Stimulated activated CD8-positive, alpha-beta memory T cell treated with anti-CD3 and anti-CD28 coated beads, Interleukin-15, amount 100 ng/mL, for 48 hours (primary cell): ENCODE data around the gene CAST.
"Not testable (repeated sequence)": the region's sequence is repeated elsewhere in the genome, so short reads cannot be mapped to it uniquely, and the experiment has no call there.

Source experiments
- DNase-seq, 2 donors: peaks; one replicate each; pipeline ENCODE4 v3.0.0-alpha.2; 2020; ENCODE audit warnings: low read depth in 2 of 2

The CAST gene, protein sequence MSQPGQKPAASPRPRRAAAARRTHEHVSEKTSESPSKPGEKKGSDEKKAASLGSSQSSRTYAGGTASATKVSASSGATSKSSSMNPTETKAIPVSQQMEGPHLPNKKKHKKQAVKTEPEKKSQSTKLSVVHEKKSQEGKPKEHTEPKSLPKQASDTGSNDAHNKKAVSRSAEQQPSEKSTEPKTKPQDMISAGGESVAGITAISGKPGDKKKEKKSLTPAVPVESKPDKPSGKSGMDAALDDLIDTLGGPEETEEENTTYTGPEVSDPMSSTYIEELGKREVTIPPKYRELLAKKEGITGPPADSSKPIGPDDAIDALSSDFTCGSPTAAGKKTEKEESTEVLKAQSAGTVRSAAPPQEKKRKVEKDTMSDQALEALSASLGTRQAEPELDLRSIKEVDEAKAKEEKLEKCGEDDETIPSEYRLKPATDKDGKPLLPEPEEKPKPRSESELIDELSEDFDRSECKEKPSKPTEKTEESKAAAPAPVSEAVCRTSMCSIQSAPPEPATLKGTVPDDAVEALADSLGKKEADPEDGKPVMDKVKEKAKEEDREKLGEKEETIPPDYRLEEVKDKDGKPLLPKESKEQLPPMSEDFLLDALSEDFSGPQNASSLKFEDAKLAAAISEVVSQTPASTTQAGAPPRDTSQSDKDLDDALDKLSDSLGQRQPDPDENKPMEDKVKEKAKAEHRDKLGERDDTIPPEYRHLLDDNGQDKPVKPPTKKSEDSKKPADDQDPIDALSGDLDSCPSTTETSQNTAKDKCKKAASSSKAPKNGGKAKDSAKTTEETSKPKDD

DNA sequence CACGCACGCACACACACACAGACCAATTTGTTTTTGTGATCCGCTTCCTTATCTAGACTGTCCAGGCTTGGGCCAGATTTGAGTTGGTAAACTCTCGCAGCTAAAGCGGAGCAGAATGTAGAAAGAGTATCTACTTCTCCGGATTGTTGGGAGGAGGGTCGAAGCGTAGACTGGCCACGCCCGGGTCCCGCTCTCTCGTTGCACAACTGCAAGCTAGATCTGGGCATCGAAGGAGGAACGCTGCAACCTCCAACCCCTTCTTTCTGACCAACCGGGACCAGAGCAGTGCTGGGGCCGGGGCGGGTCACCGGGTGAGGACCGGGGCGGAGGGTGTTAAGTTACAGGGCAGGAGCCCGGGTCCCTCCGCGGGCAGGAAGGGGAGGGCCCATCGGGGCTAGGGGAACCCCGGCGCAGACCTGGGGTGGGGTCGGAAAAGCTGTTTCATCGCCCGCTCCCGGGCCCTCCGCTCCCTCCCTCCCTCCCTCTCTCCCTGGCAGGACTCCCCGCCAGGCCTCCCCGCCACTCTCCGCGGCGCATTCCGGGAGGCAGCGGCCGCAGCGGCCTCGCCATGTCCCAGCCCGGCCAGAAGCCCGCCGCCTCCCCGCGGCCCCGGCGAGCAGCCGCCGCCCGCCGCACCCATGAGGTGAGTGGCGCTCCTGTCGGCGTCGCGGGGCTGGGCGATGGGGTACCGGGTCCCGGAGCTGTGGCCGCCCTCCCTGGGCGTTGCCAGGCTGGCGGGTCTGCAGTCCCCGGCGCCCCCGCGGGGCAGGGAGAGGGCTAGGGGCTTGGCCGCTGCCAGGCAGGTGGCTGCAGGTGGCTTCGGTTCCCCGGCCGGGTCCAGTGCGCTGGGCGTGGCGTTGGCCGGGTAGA is at the start of gene CAST:
Gene CAST, plus strand, starts transcription at position 522 of the 870 bp plus-strand sequence. Its CDS starts 47 bp downstream, at position 569.
- peak; percentile 74 to 75 for DNase-seq

DNA sequence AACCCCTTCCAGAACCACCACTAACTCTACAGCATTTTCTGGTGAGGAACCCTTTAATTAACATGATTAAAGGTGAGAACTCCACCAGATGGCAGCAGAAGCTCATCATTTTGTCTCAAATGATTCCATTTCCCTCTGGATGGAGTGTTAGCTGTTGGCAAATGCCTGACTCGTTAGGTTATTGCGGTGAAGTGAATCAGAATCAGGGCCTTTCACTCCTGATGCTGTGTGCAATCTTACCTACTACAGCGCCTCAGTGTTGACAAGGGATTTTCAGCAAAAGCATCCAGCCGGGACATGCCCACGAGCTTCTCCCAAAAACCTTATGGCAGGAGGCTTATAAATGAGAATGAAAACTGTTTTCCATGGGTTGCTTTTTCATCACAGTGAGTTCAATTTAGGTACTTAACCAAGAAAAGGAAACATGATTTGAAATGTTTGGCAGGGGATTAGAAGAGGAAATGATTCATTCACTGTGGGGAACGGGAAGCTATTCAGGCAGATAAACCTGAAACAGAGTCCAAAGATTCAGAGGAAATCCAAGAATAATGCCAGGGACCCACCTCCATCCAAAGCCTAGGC is 48.0 kb upstream of the CAST start:
- DNase-seq, result no peak

DNA sequence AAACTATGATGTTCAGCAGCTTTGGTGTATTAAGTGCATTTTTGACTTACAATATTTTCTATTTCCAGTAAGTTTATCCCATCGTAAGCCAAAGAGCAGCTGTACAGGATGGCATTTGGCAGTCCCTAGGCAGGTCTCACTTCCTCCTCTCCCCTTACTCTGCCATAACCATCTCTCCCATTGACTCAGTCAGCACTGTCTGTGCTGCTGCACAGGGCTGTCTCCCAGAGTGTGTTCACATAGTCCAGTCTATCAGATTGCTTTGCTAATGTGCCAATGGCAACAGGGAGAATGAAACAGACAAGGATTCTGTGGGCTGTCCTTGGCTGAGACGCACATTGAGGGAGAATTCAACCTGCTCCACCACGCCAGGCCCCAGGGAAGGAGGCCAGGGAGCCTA is 47.0 kb upstream of the CAST start:
- DNase-seq, result no peak

DNA sequence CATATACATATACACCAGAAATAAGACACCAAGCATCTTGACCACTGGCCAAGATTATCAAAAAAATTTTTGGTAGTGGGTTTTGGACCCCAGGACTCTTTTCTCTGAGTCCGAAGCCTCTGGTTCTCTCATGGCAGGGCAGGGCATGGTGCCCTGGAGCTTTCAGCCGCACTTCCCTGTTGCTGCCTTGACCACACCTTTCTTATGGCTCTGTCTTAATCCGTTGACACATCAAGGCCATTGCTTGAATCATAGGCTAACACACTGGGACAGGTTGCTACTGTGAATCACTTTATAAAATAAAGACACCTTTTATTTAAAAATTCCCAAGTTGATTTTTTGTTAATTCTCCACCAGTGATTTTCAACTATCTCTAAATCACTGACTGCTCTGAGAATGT is 45.4 kb upstream of the CAST start:
- DNase-seq, result no peak

DNA sequence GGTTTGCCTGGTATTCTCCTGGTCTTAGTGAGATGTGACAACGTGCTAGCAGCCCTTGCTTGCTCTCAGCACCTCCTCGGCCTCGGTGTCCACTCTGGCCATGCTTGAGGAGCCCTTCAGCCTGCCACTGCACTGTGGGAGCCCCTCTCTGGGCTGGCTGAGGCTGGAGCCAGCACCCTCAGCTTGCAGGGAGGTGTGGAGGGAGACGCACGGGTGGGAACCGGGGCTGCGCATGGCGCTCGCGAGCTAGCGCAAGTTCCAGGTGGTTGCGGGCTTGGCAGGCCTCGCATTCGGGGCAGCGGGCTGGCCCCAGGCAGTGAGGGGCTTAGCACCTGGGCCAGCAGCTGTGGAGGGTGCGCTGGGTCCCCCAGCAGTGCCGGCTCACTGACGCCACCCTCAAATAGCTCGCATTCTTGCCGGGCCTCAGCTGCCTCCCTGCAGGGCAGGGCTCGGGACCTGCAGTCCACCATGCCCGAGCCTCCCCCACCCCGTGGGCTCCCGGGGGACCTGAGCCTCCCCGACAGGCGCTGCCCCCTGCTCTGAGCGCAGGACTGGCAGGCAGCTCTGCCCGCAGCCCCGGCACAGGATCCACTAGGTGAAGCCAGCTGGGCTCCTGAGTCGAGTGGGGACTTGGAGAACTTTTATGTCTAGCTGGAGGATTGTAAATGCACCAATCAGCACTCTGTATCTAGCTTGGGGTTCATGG is 43.7 kb upstream of the CAST start:
- not testable (repeated sequence) for DNase-seq

DNA sequence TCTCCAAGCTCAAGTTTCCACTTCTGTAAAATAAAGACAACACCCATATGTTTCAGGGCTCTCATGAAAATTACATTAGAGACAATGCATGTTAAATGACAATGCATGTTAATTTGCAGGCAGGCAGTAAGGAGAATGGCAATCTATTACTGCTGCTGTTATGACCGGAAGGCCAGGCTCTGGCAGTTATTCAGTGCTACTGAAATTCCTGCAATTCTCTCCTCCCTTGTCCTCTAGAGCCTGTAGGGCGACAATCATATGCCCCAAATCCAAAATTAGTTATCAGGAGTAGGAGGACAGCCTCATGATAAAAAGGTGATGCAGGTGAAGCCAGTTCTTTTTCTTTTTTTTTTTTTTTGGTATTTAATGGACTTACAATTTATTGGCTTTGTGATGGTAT is 42.2 kb upstream of the CAST start:
- DNase-seq, result no peak

DNA sequence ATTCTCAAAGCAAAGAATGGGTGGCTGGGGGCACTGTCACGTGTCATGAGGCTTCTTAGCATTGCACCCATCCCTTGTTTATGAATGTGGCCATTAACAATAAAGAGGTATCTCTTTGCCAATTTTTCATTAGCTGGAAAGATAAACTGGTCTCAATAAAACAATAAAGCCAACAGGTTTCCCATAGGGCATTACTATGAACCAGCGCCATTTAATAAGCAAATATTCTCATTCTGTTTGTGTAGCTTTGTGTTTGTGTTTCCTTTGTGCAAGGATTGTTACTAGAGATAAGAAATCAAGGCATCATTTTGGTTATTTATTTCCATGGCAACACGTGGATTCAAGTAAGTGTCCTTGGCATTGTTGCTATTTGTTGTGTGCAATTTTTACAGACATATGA is 37.6 kb upstream of the CAST start:
- DNase-seq, result no peak

DNA sequence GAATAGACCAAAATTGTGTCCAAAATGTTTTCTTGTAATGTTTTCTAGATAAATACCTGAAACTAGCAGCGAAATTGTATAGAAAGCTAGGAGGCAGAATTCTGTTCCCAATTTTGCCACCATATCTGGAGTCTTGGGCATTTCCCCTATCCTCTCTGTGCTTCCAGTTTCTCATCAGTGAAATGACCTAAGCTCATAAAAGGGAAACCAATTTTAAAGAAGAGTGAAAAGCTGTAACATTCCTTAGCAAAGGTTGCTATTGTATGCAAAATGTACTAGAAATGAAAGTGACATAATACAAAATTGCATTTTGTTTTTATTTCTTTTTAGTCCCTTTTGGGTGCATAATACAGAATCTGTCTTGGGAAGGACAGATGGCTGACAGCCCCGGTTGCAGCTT is 36.8 kb upstream of the CAST start:
- DNase-seq, result no peak

DNA sequence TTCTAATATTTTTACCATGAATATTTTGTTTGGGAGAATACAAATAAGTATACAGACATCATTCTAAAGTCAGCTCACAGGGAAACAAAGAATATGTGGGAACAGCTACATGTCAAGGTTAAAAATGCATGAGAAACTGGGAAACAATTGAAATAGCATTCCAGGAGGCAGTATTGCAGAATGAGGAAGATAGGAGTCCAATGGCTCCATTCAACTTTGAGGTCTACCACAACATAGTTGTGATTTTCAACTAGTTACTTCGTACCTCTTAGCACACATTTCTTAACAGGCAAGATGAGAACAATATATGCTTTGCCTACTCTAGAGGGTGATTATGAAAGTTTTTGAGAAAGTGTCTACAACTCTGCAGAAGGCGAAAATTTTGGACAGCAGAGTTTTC is 35.2 kb upstream of the CAST start:
- DNase-seq, result no peak

DNA sequence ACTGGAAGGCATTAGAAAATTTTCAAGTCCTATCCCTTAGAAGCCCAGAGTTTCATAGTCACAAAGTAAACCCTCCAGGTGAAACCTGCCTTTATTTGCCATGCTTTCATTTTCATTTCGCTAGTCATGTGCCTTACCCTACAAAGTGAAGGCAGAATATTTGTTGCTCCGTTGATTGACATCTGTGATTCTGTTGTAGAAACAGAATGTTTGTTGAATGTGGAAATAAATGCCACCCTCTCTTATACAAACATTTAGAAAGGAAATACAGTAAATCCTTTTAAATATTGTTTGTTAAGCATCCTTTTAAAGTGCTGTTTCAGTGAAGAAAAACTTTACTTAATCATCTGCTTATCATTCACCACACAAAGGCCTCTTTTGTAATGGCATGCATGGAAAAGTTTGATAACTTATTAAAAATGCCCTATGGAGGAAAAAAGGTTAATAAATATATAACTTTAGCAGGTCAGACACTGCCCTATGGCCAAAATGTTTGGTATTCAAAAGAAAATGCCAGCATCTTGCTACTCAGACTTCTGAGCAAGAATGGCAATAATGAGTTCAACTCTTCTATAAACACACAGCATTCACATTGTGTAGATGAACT is 34.3 kb upstream of the CAST start:
- no peak for DNase-seq

DNA sequence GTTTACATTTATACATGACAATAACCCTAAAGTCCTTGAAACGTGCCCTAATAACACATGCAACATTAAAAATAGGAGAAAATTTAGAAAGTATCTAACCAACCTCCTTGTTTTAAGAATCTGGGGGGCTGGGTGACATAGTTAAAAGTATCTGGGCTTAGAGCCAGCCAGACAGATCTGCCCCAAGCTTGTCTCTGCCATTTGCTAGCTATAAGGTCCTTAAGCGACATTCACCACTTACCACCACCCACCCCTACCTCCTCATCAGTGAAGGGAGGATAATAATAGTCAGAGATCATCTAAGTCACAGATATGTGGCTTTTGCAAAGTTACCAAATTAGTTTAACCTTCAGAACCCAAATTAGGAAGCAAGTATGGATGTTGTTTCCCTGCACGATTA is 33.8 kb upstream of the CAST start:
- no peak for DNase-seq

DNA sequence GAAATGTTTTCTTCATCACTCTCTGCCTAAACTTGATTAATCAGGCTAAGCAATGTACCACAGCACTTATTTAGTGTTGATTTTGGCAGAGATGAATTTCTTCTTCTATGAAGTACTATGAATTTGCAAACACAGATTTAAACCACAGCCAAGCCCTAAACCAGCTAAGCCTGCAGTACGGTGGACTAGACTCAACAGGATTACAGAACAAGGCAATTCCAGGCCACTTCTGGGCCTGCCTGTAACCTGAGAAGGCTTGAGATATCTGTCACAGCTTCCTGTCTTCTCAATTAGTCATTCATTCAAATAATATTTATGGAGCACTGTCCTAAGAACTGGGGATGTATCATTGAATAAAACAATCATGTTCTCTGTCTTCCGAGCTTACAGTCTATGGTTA is 32.4 kb upstream of the CAST start:
- no peak for DNase-seq

DNA sequence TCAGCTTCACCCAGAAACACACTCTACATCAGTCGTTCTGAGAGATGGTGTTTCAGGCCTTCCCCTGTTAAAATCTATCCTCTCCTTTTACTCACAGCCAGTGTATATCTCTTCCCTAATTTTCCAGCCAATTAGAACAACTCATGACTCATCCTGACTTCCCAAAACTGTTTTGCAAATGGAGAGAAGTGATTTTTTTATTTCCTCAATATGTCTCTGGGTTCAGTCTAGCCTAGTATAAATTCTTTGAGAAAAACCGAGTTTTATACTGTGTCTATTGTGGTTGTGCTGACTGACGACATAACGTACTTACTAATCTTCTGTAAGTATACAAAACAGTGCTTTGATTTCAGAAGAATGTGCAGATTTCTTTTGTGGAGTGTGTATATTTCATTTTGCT is 28.4 kb upstream of the CAST start:
- no peak for DNase-seq

DNA sequence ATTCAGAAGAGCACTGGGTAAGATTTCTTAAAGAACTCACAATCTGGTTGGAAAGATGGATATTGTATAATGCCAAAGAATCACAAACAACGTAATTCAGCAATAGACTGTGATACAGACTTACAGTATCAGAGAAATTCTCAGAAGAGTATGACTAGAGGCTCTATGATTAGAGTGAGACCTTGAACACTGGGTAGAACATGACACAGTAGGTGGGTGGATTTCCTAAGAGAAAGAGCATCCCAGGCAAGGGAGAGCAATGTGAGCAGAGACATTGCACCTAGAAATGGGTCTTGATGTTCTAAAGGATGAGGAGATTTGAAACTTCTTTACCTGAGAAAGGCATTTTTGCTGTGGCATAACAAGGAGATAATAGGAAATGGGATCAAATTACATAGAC is 27.3 kb upstream of the CAST start:
- DNase-seq, result no peak

DNA sequence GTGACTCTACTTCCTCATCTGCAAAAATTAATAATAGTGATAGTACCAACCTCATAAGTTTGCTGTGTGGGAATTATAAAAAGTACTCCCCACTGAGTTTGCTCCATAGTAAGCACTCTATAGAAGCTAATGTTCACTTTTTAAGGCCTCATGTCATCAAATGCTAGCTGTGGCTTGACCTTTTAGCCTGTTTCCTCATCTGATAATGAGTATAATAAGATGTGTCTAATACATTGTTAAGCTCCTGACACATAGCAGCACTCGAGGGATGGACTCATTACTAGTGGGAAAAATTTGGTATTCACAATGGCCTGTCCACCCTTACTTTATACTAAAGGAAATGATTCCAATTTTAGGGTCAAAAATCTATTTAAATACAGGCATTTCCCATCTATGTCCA is 26.1 kb upstream of the CAST start:
- no peak for DNase-seq

DNA sequence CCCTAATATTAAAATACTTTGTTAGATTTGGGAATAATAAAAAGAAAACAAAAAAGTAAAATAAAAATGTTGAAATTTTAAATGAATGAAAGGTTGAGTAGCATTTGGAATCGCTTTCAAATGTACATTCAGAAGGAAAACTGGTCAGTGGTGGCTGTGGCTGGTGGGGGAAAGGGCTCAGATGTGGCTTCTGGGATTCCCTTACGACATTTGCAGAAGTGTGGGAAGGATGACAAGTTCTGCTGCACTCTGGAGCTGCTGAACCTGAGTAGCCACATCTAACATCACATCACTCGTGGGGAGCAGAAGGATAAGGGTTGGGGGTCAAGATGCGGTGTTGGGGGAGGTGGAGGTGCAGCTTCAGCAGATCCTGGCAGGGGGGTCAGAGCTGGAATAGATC is 25.6 kb upstream of the CAST start:
- no peak for DNase-seq

DNA sequence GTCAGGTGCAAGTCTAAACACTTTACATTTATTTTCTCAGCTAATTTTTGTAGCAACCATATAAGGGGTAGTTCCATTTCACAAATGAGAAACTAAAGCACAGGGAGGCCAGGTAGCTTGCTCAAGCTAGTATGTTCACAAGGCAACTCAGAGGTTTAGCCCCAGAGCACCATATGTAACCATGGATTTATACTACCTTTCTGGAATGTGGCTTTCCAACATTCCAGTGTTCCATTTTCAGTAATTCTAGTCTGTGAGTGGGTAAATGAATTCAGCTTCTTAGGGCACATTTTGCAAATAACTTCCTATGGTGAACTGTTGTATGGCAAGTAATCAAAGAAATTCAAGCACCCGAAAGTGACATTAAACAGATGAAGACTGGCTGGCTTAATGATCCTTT is 25.0 kb upstream of the CAST start:
- no peak for DNase-seq

DNA sequence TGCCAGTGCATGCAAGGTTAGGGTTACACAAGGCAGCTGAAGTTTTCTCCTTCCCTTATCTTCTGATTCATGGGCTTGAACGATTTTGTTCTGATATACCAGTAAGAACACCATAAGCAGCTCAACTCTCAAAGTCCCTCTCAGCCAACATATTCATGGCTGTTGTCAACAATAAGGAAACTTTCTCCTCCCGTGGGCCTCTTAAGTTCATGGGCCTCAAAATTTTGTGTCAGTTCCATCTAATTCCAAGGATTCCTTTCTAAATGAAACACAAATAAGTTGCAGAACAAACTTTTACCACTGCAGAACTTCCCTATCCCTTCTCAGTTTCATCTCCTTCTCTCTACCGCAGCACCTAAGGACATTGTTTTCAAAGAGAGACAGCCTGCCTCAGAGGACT is 23.6 kb upstream of the CAST start:
- DNase-seq, result no peak

DNA sequence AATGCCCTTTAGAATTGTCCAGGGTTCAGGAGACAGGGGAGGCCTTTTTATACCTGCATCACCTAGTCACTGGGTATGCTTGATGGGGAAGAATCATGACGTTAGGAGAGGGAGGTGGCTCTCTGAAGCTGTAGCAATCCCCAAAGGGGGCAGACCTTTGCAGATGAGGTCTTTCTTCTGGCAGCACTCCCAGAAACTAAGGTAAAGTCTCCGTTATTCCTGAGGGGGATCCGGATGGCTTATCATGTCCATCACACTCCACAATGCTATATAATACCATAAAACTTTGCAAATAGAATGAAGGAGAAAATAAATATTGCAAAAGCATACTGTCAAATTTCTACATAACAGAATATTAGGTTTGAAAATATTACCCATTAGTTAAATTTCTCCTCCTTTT is 21.5 kb upstream of the CAST start:
- DNase-seq, result no peak

DNA sequence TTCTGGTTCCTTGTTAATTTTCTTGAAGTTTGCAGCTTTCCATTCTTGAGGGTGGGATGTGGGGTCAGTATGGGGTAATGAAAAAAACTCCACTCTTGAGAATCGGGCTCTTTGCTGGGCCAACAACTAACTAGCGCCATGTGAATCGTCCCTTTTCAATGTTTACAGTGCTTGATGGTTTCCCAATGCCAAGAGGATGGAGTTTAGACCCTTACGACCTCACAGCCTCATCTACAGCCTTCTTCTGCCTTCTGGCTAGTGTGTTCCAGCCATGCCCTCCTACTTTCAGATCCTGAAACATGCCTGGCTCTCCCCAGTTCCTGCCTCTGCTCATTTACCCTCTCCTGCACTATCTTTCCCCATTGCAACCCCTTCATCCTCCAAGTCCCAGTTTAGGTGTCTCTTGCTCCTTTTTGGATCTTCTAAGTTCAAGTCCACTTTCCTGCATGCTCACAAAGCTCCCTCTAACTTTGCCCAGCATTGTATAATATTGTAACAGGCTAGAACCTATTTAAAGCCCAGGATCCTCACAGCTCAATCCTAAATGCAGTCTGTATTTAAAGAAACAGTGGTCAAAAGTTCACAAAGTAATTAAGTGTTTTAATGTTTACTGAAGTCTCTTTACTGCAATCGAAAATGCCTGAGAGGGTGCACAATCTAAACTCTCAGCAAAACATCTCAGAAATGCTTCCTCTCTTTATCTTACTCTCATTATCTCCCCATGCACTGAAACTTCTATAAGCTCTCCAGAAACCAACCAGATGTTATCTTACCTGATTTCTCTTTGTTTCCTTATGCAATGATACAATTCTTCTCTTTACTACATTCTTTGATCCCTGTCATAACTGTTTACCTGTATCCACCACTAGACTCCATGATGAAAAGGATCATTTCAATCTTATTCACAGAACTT is 20.6 kb upstream of the CAST start:
- no peak for DNase-seq
